OCI-LY7 (cell line): ENCODE data around the gene TRDN. TPM values are rescaled to one million over a fixed set of nuclear protein-coding genes. Genes with fewer than 3 reads are reported as not detected.

Source experiments
- BruUV-seq: library from RNA; stranded (reverse); fragments of 400-500 nt; replicated peaks from 2 replicates; lab custom pipeline; 2021; lab: Mats Ljungman, UMichigan
- CTCF ChIA-PET: fragments of 300-600 bp; sonication (Branson Sonifier 250); formaldehyde crosslinking; loops from one replicate; lab custom pipeline; 2022; ENCODE audit warnings: antibody characterized with exemption; ENCODE audit not compliant: unreplicated experiment; lab: Charles Lee
- POLR2A ChIA-PET: fragments of 300-600 bp; sonication (Branson Sonifier 250); formaldehyde crosslinking; loops from one replicate; lab custom pipeline; 2022; ENCODE audit warnings: antibody characterized with exemption; lab: Charles Lee
- DNase-seq: peaks from one replicate; pipeline ENCODE4 v3.0.0-alpha.2; 2015; ENCODE audit warnings: low spot score
- H2AFZ ChIP-seq: fragments of 200-600 bp; sonication (generic), shearing (Covaris generic); 2 replicates; pipeline ENCODE4 v1.6.1; 2014; ENCODE audit warnings: mild to moderate bottlenecking, antibody characterized with exemption, low read length, moderate library complexity
- H3K27ac ChIP-seq: fragments of 200-600 bp; sonication (generic); 2 replicates; pipeline ENCODE4 v1.5.1; 2014; ENCODE audit warnings: mixed run types, low read depth, mild to moderate bottlenecking, moderate library complexity, low read length, inconsistent platforms; ENCODE audit not compliant: poor library complexity, severe bottlenecking
- H3K36me3 ChIP-seq: fragments of 200-600 bp; sonication (generic); 2 replicates; pipeline ENCODE4 v1.6.1; 2014; ENCODE audit warnings: mild to moderate bottlenecking, antibody characterized with exemption, low read length, moderate library complexity, mixed read lengths; ENCODE audit not compliant: insufficient read depth
- H3K4me1 ChIP-seq: fragments of 200-600 bp; sonication (generic); 2 replicates; pipeline ENCODE4 v1.5.1; 2014; ENCODE audit warnings: mild to moderate bottlenecking, low read length; ENCODE audit not compliant: insufficient read depth, poor library complexity, severe bottlenecking
- H3K4me2 ChIP-seq: fragments of 200-600 bp; sonication (generic); 2 replicates; pipeline ENCODE4 v1.6.1; 2014; ENCODE audit warnings: mild to moderate bottlenecking, low read length
- H3K4me3 ChIP-seq: fragments of 200-600 bp; sonication (generic); 2 replicates; pipeline ENCODE4 v1.5.1; 2014; ENCODE audit warnings: mild to moderate bottlenecking, low read depth, low read length; ENCODE audit not compliant: poor library complexity, severe bottlenecking
- H3K79me2 ChIP-seq: fragments of 200-600 bp; sonication (generic); 2 replicates; pipeline ENCODE4 v1.6.1; 2016; ENCODE audit warnings: low read depth, mild to moderate bottlenecking, low read length, moderate library complexity, mixed read lengths; ENCODE audit not compliant: insufficient read depth
- H3K9me2 ChIP-seq: fragments of 200-600 bp; sonication (generic); 2 replicates; pipeline ENCODE4 v1.6.1; 2016; ENCODE audit warnings: mild to moderate bottlenecking, low read length, mixed read lengths; ENCODE audit not compliant: insufficient read depth
- H3K9me3 ChIP-seq: fragments of 200-600 bp; sonication (generic); 2 replicates; pipeline ENCODE4 v1.6.1; 2014; ENCODE audit warnings: mild to moderate bottlenecking, mixed run types, low read length, mixed read lengths
- H4K20me1 ChIP-seq: fragments of 200-600 bp; sonication (generic); 2 replicates; pipeline ENCODE4 v1.6.1; 2014; ENCODE audit warnings: mild to moderate bottlenecking, antibody characterized with exemption, low read length, moderate library complexity, mixed read lengths; ENCODE audit not compliant: insufficient read depth
- EZH2phosphoT487 ChIP-seq: fragments of 200-600 bp; sonication (generic); IDR thresholded peaks from 2 replicates; pipeline ENCODE4 v1.6.1; 2018; ENCODE audit warnings: low read depth, borderline replicate concordance, mild to moderate bottlenecking, mixed run types, antibody characterized with exemption, low read length, moderate library complexity, mixed read lengths
- intact Hi-C: fragments of 100-400 bp; cut with micrococcal nuclease; formaldehyde crosslinking; loops from one replicate; pipeline ENCODE4 v1.10.0; 2022; ENCODE audit not compliant: unreplicated experiment
- total RNA-seq, 2 experiments: library from RNA; depleted of rRNA in 1 of 2; stranded (reverse); fragments of >200 nt in 1 of 2; shearing (Covaris generic) in 1 of 2; gene quantifications; 2 replicates each; pipeline ENCODE4 v1.2.3, GENCODE V29; 2014 to 2022
- TF ChIP-seq, protein P1 (sequence below): fragments of 200-600 bp; sonication (generic); conservative IDR thresholded peaks from 2 replicates; pipeline ENCODE4 v1.5.1; 2014; ENCODE audit warnings: mild to moderate bottlenecking, antibody characterized with exemption, low read length, moderate library complexity, mixed read lengths

The TRDN gene
- total RNA-seq, 2 experiments from 2014 or later = not detected

DNA sequence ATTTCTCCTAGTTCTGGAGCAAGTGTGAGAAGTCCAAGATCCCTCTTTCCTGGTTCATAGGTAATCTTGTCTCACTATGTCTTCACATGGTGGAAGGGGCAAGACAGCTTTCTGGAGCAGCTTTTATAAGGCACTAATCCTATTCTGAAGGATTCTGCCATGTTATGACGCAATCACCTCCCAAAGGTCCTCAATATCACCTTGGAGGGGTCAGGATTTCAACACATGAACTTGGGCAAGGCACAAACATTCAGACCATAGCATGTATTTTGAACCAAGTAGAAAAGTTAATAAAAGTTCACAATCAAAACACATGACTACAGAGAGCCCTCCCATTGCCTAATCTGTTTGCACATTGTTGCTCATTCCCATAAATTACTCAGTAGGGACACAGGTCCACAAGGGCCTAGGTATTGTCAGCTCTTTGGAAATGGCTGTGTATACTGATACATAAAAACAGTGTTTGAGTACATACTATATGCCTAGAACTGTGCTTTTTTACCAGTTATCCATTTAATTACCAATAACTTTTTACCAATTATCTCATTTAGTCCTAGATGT is 11.3 kb upstream of the TRDN start:
- no peak for DNase-seq
- no peaks in the 10 kb centered on the region for H3K79me2 ChIP-seq
- H2AFZ ChIP-seq = no peak overlapping the region
- no peak overlapping the region for H3K27ac ChIP-seq
- H3K4me2 ChIP-seq = no peak overlapping the region
- ChIA-PET POLR2A (no interaction called here), CTCF (no interaction called here)
- no peaks in the 10 kb centered on the region for H3K9me2 ChIP-seq
- H3K36me3 ChIP-seq = no peaks in the 10 kb centered on the region
- TF ChIP-seq, protein P1, sequence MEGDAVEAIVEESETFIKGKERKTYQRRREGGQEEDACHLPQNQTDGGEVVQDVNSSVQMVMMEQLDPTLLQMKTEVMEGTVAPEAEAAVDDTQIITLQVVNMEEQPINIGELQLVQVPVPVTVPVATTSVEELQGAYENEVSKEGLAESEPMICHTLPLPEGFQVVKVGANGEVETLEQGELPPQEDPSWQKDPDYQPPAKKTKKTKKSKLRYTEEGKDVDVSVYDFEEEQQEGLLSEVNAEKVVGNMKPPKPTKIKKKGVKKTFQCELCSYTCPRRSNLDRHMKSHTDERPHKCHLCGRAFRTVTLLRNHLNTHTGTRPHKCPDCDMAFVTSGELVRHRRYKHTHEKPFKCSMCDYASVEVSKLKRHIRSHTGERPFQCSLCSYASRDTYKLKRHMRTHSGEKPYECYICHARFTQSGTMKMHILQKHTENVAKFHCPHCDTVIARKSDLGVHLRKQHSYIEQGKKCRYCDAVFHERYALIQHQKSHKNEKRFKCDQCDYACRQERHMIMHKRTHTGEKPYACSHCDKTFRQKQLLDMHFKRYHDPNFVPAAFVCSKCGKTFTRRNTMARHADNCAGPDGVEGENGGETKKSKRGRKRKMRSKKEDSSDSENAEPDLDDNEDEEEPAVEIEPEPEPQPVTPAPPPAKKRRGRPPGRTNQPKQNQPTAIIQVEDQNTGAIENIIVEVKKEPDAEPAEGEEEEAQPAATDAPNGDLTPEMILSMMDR = no peak
- TF ChIP-seq EZH2phosphoT487 = no peak
- H3K4me1 ChIP-seq = no peaks in the 10 kb centered on the region
- intact Hi-C loops = no loop called here
- no peak overlapping the region for H3K4me3 ChIP-seq
- H3K9me3 ChIP-seq = no peaks in the 10 kb centered on the region
- BruUV-seq = no TSS peak
- no peaks in the 10 kb centered on the region for H4K20me1 ChIP-seq

DNA sequence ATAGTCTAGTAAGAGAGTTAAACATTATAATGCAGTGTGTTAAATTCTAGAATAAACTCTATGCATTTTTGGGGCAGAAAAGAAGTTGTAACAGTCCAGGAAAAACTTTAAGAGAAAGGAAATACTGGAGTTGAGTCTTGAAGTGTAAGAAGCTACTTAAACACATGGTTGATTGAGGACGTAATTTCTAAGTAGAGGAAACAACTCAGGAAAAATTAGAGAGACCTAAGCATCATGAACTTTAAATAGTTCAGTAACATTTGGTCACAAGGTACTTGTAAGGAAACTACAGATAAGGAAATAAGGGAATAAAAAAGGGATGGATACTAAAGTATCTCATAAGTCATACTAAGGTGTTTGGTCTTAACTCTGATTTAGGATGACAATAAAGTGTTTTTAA is 4.7 kb upstream of the TRDN start:
- no peak overlapping the region for H3K4me2 ChIP-seq
- POLR2A ChIA-PET = interaction anchor here (0.9 kb wide), 1 partner anchor 19 kb away, joined by 3 read pairs; no protein-coding TSS in a partner anchor
- no peaks in the 10 kb centered on the region for H4K20me1 ChIP-seq
- H3K4me1 ChIP-seq = no peaks in the 10 kb centered on the region
- H3K4me3 ChIP-seq = no peak overlapping the region
- no peak overlapping the region for H3K27ac ChIP-seq
- DNase-seq = no peak
- no peaks in the 10 kb centered on the region for H3K9me3 ChIP-seq
- H3K9me2 ChIP-seq = no peaks in the 10 kb centered on the region
- CTCF ChIA-PET = no interaction called here
- H2AFZ ChIP-seq = no peak overlapping the region
- intact Hi-C loops = no loop called here
- H3K36me3 ChIP-seq = no peaks in the 10 kb centered on the region
- no peaks in the 10 kb centered on the region for H3K79me2 ChIP-seq
- TF ChIP-seq, protein P1 = no peak
- no peak for TF ChIP-seq EZH2phosphoT487
- BruUV-seq = no TSS peak

DNA sequence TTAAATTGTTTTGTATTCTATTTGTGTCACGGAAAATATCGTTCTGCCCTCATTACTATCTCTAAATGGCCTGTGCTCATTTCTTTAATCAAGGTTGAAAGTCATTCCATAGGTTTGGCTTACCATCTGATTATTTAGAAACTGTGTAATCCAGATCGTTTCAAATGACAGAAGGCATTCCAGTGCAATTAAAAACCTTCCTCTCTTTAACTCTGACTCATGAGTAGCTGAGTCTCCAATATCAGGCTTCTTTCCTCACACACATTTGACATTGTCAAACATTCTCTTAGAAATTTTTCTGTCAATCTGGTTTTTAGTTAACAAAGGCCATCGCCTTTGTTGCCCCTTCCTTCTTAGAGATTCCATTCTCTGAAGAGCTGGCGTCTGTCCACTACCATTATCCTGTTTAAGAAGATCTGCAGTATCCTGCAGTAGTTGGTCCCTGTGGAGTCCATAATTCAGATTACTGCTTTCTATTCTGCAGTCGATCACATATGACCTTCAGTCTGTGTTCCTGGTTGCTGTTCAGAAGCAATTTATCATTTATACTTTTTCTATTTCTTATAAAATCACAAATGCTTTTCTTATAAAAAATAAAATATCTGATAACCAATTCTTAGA is 3.9 kb upstream of the TRDN start:
- POLR2A ChIA-PET = interaction anchor here (0.6 to 2.2 kb wide), 2 partner anchors 10 to 19 kb away, joined by 3 to 9 read pairs; no protein-coding TSS in a partner anchor

More for the DNA sequence above, 3.9 kb upstream of the TRDN start:
- no peaks in the 10 kb centered on the region for H3K9me2 ChIP-seq
- no peak overlapping the region for H3K27ac ChIP-seq
- intact Hi-C loops = no loop called here
- BruUV-seq = no TSS peak
- no peaks in the 10 kb centered on the region for H4K20me1 ChIP-seq
- CTCF ChIA-PET = no interaction called here
- no peak overlapping the region for H2AFZ ChIP-seq
- no peaks in the 10 kb centered on the region for H3K4me1 ChIP-seq
- H3K36me3 ChIP-seq = no peaks in the 10 kb centered on the region
- DNase-seq = no peak
- H3K4me3 ChIP-seq = no peak overlapping the region
- no peaks in the 10 kb centered on the region for H3K9me3 ChIP-seq
- no peak for TF ChIP-seq EZH2phosphoT487
- TF ChIP-seq, protein P1 = no peak
- H3K79me2 ChIP-seq = no peaks in the 10 kb centered on the region
- no peak overlapping the region for H3K4me2 ChIP-seq
